NT2/D1 (cell line): ENCODE results near the gene DENND1C.

Source experiments
- YY1 ChIP-seq: IDR thresholded peaks from 2 replicates; pipeline ENCODE4 v1.6.1; 2011; ENCODE audit not compliant: insufficient read length, insufficient read depth
- ZNF274 ChIP-seq: IDR thresholded peaks from 2 replicates; pipeline ENCODE4 v1.6.1; 2011; ENCODE audit warnings: mild to moderate bottlenecking, low read depth, low read length

- TF ChIP-seq ZNF274 (no peak), YY1 (no peak)
Observed at GRCh38 chr19:6489278-6490061, 7.9 kb upstream of the DENND1C start.
